ENCODE results near the gene SH3BP5L. TPM values are rescaled to one million over a fixed set of nuclear protein-coding genes. Genes with fewer than 3 reads are reported as not detected.

The SH3BP5L gene
- total and polyA plus RNA-seq, 2 of the 13 experiments (the other 11 are each of a cell fraction or from before 2014, with no cell fraction given): 10.3 to 14.9 TPM

DNA sequence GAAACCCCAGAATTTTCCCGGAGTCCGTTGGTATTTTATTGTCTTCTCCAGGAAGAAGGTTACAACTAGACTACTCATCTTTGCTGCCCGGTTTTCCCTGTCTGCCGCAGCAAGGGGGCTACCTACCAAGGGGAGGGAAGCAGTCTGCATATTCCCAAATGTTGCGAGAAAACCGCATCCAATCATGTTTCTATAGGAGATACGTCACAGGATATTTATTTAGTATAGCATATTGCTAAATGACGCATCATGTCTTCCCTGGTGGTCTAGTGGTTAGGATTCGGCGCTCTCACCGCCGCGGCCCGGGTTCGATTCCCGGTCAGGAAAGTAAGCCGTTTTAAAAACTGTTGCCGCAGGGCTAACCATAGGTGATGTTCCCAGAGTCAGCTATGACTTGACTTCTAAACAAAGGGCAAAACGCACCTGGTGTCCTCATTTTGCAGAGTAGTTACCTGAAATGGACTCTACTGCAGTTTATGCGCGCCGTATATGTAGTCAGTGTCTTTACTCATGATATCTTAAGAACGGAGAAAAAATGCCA lies 48.3 kb upstream of the SH3BP5L start (continued):
- TF ChIP-seq, protein P1, sequence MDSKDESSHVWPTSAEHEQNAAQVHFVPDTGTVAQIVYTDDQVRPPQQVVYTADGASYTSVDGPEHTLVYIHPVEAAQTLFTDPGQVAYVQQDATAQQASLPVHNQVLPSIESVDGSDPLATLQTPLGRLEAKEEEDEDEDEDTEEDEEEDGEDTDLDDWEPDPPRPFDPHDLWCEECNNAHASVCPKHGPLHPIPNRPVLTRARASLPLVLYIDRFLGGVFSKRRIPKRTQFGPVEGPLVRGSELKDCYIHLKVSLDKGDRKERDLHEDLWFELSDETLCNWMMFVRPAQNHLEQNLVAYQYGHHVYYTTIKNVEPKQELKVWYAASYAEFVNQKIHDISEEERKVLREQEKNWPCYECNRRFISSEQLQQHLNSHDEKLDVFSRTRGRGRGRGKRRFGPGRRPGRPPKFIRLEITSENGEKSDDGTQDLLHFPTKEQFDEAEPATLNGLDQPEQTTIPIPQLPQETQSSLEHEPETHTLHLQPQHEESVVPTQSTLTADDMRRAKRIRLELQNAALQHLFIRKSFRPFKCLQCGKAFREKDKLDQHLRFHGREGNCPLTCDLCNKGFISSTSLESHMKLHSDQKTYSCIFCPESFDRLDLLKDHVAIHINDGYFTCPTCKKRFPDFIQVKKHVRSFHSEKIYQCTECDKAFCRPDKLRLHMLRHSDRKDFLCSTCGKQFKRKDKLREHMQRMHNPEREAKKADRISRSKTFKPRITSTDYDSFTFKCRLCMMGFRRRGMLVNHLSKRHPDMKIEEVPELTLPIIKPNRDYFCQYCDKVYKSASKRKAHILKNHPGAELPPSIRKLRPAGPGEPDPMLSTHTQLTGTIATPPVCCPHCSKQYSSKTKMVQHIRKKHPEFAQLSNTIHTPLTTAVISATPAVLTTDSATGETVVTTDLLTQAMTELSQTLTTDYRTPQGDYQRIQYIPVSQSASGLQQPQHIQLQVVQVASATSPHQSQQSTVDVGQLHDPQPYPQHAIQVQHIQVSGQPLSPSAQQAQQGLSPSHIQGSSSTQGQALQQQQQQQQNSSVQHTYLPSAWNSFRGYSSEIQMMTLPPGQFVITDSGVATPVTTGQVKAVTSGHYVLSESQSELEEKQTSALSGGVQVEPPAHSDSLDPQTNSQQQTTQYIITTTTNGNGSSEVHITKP (CRISPR knock-in tag; IDR thresholded peaks at IDR 0.05; ENCODE audit: low read depth): no peak
- TF ChIP-seq SOX13 (IDR thresholded peaks at IDR 0.05): no peak
- TF ChIP-seq SOX13 (CRISPR knock-in tag; conservative IDR thresholded peaks at IDR 0.05 in 1 of 2, IDR thresholded peaks at IDR 0.05 in 1 of 2): no peak; a peak in 1 of 4 replicates
- TF ChIP-seq GTF2F1 (IDR thresholded peaks at IDR 0.05; ENCODE audit: low read length): no peak
- TF ChIP-seq MED1 (CRISPR knock-in tag; IDR thresholded peaks at IDR 0.05): 0 out of 2 replicates have a peak, but pooled peaks have one; percentile 31
- TF ChIP-seq, protein P2, sequence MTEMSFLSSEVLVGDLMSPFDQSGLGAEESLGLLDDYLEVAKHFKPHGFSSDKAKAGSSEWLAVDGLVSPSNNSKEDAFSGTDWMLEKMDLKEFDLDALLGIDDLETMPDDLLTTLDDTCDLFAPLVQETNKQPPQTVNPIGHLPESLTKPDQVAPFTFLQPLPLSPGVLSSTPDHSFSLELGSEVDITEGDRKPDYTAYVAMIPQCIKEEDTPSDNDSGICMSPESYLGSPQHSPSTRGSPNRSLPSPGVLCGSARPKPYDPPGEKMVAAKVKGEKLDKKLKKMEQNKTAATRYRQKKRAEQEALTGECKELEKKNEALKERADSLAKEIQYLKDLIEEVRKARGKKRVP (CRISPR knock-in tag; IDR thresholded peaks at IDR 0.05): peak in 1 of 2 experiments; percentile 25; a peak in 2 of 4 replicates
- TF ChIP-seq PRMT3 (CRISPR knock-in tag; IDR thresholded peaks at IDR 0.05; ENCODE audit: borderline replicate concordance, low read depth): no peak
- no peak for TF ChIP-seq MIXL1 (CRISPR knock-in tag; IDR thresholded peaks at IDR 0.05)
- no peak for TF ChIP-seq NFYB (CRISPR knock-in tag; IDR thresholded peaks at IDR 0.05)
- TF ChIP-seq MTF1 (CRISPR knock-in tag; IDR thresholded peaks at IDR 0.05): no peak
- TF ChIP-seq SETDB1 (CRISPR knock-in tag; IDR thresholded peaks at IDR 0.05; ENCODE audit: borderline replicate concordance): no peak
- TF ChIP-seq ZNF124 (CRISPR knock-in tag; IDR thresholded peaks at IDR 0.05): peak; percentile 56; the same call in 1 of the 2 replicates
- TF ChIP-seq, protein P3, sequence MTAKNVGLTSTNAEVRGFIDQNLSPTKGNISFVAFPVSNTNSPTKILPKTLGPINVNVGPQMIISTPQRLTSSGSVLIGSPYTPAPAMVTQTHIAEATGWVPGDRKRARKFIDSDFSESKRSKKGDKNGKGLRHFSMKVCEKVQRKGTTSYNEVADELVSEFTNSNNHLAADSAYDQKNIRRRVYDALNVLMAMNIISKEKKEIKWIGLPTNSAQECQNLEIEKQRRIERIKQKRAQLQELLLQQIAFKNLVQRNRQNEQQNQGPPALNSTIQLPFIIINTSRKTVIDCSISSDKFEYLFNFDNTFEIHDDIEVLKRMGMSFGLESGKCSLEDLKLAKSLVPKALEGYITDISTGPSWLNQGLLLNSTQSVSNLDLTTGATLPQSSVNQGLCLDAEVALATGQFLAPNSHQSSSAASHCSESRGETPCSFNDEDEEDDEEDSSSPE (CRISPR knock-in tag; IDR thresholded peaks at IDR 0.05): no peak
- TF ChIP-seq NAIF1 (CRISPR knock-in tag; IDR thresholded peaks at IDR 0.05; ENCODE audit: borderline replicate concordance): no peak
- TF ChIP-seq HNF4A (CRISPR knock-in tag; IDR thresholded peaks at IDR 0.05): 0 out of 2 replicates have a peak, but pooled peaks have one; percentile 1
- no peak for TF ChIP-seq ZNF780A (CRISPR knock-in tag; IDR thresholded peaks at IDR 0.05)
- peak; percentile 9; the same call in 1 of the 2 replicates for TF ChIP-seq SAFB2 (CRISPR knock-in tag; IDR thresholded peaks at IDR 0.05; ENCODE audit: borderline replicate concordance, low read depth)
- TF ChIP-seq ZMAT3 (CRISPR knock-in tag; conservative IDR thresholded peaks at IDR 0.05): no peak
- TF ChIP-seq, protein P4, sequence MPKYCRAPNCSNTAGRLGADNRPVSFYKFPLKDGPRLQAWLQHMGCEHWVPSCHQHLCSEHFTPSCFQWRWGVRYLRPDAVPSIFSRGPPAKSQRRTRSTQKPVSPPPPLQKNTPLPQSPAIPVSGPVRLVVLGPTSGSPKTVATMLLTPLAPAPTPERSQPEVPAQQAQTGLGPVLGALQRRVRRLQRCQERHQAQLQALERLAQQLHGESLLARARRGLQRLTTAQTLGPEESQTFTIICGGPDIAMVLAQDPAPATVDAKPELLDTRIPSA (CRISPR knock-in tag; IDR thresholded peaks at IDR 0.05; ENCODE audit: borderline replicate concordance): no peak
- TF ChIP-seq ZNF383 (CRISPR knock-in tag; IDR thresholded peaks at IDR 0.05; ENCODE audit: borderline replicate concordance): no peak
- TF ChIP-seq, protein P5, sequence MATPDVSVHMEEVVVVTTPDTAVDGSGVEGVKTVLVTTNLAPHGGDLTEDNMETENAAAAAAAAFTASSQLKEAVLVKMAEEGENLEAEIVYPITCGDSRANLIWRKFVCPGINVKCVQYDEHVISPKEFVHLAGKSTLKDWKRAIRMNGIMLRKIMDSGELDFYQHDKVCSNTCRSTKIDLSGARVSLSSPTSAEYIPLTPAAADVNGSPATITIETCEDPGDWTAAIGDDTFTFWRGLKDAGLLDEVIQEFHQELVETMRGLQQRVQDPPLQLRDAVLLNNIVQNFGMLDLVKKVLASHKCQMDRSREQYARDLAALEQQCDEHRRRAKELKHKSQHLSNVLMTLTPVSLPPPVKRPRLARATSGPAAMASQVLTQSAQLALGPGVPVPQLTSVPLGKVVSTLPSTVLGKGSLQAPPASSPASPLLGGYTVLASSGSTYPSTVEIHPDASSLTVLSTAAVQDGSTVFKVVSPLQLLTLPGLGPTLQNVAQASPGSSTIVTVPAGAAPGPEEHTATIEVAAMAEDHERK (CRISPR knock-in tag; IDR thresholded peaks at IDR 0.05; ENCODE audit: low read depth): no peak; the same call in 1 of the 2 replicates
- TF ChIP-seq AGO1 (IDR thresholded peaks at IDR 0.05; ENCODE audit: low read depth, low read length, poor library complexity, severe bottlenecking): no peak
